OCI-LY3 (cell line): ENCODE data around the gene KIF1B.

Experiments
- EZH2phosphoT487 ChIP-seq: fragments of 200-600 bp; shearing (Covaris generic); IDR thresholded peaks from 2 replicates; pipeline ENCODE4 v1.6.1; 2018; ENCODE audit warnings: antibody characterized with exemption, mixed run types, low read depth
- TF ChIP-seq, protein P1 (sequence below): fragments of 200-600, 300-600 bp; sonication (generic); IDR thresholded peaks from 2 replicates; pipeline ENCODE4 v1.5.1; 2014; ENCODE audit warnings: antibody characterized with exemption, low read length, low read depth

DNA sequence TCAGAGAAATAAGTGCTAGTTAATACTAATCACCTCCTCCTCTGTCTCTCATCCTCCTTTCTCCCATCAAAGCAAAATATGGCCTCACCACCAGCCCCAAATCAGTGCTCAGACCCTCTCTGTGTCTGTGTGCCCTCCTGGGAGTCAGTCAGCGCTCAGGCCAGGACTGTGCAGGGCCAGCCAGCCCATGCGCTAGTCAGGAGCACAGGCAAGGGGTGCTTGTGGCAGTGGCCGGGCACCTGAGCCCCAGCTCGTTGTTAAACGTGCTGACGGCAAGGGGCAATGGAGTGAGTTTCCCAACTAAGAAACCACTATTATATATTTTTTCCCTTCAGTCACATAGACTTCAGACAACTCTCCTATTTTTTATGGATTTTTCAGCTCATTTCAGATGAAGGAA, 169.3 kb downstream of the KIF1B start:
- TF ChIP-seq, protein P1, sequence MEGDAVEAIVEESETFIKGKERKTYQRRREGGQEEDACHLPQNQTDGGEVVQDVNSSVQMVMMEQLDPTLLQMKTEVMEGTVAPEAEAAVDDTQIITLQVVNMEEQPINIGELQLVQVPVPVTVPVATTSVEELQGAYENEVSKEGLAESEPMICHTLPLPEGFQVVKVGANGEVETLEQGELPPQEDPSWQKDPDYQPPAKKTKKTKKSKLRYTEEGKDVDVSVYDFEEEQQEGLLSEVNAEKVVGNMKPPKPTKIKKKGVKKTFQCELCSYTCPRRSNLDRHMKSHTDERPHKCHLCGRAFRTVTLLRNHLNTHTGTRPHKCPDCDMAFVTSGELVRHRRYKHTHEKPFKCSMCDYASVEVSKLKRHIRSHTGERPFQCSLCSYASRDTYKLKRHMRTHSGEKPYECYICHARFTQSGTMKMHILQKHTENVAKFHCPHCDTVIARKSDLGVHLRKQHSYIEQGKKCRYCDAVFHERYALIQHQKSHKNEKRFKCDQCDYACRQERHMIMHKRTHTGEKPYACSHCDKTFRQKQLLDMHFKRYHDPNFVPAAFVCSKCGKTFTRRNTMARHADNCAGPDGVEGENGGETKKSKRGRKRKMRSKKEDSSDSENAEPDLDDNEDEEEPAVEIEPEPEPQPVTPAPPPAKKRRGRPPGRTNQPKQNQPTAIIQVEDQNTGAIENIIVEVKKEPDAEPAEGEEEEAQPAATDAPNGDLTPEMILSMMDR = no peak
- TF ChIP-seq EZH2phosphoT487 = no peak
